ENCODE results near the gene RNF187. TPM values are rescaled to one million over a fixed set of nuclear protein-coding genes. Genes with fewer than 3 reads are reported as not detected.

RNF187 gene
- total and polyA plus RNA-seq, 2 of the 4 experiments (the other 2 are of a cell fraction): 14.0 to 55.4 TPM

GRCh38 chr1:228478326-228478725, 8.9 kb upstream of the RNF187 start:
- H3K23ac ChIP-seq (ENCODE audit: low read depth, low read length): no peak overlapping the region
- no peak overlapping the region for H2AFZ ChIP-seq (replicated peaks; ENCODE audit: low read length, poor library complexity)
- H3K9me3 ChIP-seq (ENCODE audit: control insufficient read depth, insufficient read depth, low read length): no peaks in the 10 kb centered on the region
- no peak overlapping the region for H2BK5ac ChIP-seq (ENCODE audit: low read depth, low read length, poor library complexity, severe bottlenecking)
- no peak overlapping the region for H3K27ac ChIP-seq (ENCODE audit: insufficient read depth, low read length)
- no peak overlapping the region for H3K4me2 ChIP-seq (ENCODE audit: low read depth, low read length)
- ChIA-PET POLR2A (ENCODE audit: unreplicated experiment) (no interaction called here), CTCF (interaction anchor here (1.5 kb wide), 1 partner anchor 14 kb away, joined by 3 read pairs; no protein-coding TSS in a partner anchor)
- intact Hi-C loops (cut with micrococcal nuclease) (no loop called here), in situ Hi-C loops (cut with MboI; ENCODE audit: low sequenced_read_pairs) (no loop called here), dilution Hi-C loops (cut with HindIII; ENCODE audit: low sequenced_read_pairs, unreplicated experiment) (no loop called here)
- no peak for TF ChIP-seq USF2 (IDR thresholded peaks at IDR 0.05; ENCODE audit: low read depth, low read length)
- TF ChIP-seq SMC3 (IDR thresholded peaks at IDR 0.05; ENCODE audit: low read depth, low read length): no peak
- no peak for TF ChIP-seq NFE2L2 (IDR thresholded peaks at IDR 0.05; ENCODE audit: low read depth, low read length)
- TF ChIP-seq CTCF (conservative IDR thresholded peaks at IDR 0.05; ENCODE audit: low read depth, low read length): no peak
- no peak for TF ChIP-seq MAZ (IDR thresholded peaks at IDR 0.05; ENCODE audit: borderline replicate concordance, low read depth, low read length)
- no peak for TF ChIP-seq CHD1 (IDR thresholded peaks at IDR 0.05; ENCODE audit: low read depth, low read length)
- TF ChIP-seq ELK1 (IDR thresholded peaks at IDR 0.05; ENCODE audit: borderline replicate concordance, low read depth, low read length): no peak
- no peak for TF ChIP-seq RCOR1 (IDR thresholded peaks at IDR 0.05; ENCODE audit: insufficient replicate concordance, low read length)
- no peak for TF ChIP-seq FOS (IDR thresholded peaks at IDR 0.05; ENCODE audit: low read depth, low read length)
- no peak for TF ChIP-seq RFX5 (IDR thresholded peaks at IDR 0.05; ENCODE audit: low read depth, low read length)
- no peak for TF ChIP-seq CEBPB (IDR thresholded peaks at IDR 0.05; ENCODE audit: low read depth, low read length)
- no peak for TF ChIP-seq RAD21 (IDR thresholded peaks at IDR 0.05; ENCODE audit: low read length)
- no peak for TF ChIP-seq BHLHE40 (IDR thresholded peaks at IDR 0.05; ENCODE audit: low read depth, low read length)
- TF ChIP-seq POLR2A (IDR thresholded peaks at IDR 0.05; ENCODE audit: low read depth, low read length): no peak
- TF ChIP-seq MXI1 (IDR thresholded peaks at IDR 0.05; ENCODE audit: borderline replicate concordance, low read depth, low read length): no peak
- no peak for TF ChIP-seq MAFK (IDR thresholded peaks at IDR 0.05; ENCODE audit: low read depth, low read length)
- no TSS peak for BruUV-seq (replicated peaks)
- no peak overlapping the region for H3K4ac ChIP-seq (ENCODE audit: low read depth, low read length)
- no peak overlapping the region for H3K4me3 ChIP-seq (ENCODE audit: insufficient read depth, low read depth, low read length)
- no peaks in the 10 kb centered on the region for H3K4me1 ChIP-seq (ENCODE audit: control insufficient read depth, insufficient read depth, low read length)
- no peaks in the 10 kb centered on the region for H3K36me3 ChIP-seq (ENCODE audit: control insufficient read depth, insufficient read depth, low read length)
- no peak overlapping the region for H4K91ac ChIP-seq (ENCODE audit: insufficient read depth, low read depth, low read length)
- H2BK20ac ChIP-seq (ENCODE audit: low read depth, low read length): no peak overlapping the region
- WGBS, 2 experiments (ENCODE audit: extremely low coverage in 2 of 2, insufficient read length in 1 of 2): no CpG with 5 or more reads among the region's 4 CpGs
- no peak overlapping the region for H2AK5ac ChIP-seq (ENCODE audit: low read depth, low read length)
- no peak overlapping the region for H3K9ac ChIP-seq (ENCODE audit: low read depth, low read length)
- H3K27me3 ChIP-seq (ENCODE audit: control insufficient read depth, insufficient read depth, low read length): peaks cover 35% of the 10 kb centered on the region
- H4K20me1 ChIP-seq (ENCODE audit: insufficient read depth, low read length): no peaks in the 10 kb centered on the region
- H3K9me1 ChIP-seq (ENCODE audit: insufficient read depth, low read length): no peaks in the 10 kb centered on the region
- H2AK9ac ChIP-seq (replicated peaks; ENCODE audit: low read depth, low read length, poor library complexity): no peak overlapping the region
- no peak overlapping the region for H2BK120ac ChIP-seq (ENCODE audit: low read depth, low read length)
- H4K5ac ChIP-seq (ENCODE audit: low read depth, low read length): no peak overlapping the region
- no peak overlapping the region for H2BK15ac ChIP-seq (ENCODE audit: low read depth, low read length)
- H4K8ac ChIP-seq (ENCODE audit: low read depth in 2 of 2, low read length in 2 of 2): no peak overlapping the region
- no peak overlapping the region for H3K56ac ChIP-seq (ENCODE audit: extremely low read depth, insufficient read depth, low read length)
- no peak overlapping the region for H3K18ac ChIP-seq (ENCODE audit: low read depth, low read length)
- no peak for DNase-seq
- no peaks in the 10 kb centered on the region for H3K79me1 ChIP-seq (ENCODE audit: low read depth in 1 of 2, low read length in 2 of 2)
- ATAC-seq (ENCODE audit: low read depth): no peak
- H3K14ac ChIP-seq (replicated peaks; ENCODE audit: low read depth, low read length): no peak overlapping the region
